Right lobe of liver (tissue), 4 donors: ENCODE data around the gene SDK1.

Experiments
- CTCF ChIP-seq, 4 donors: fragments of 200-600 bp in 3 of 4; fragments of 450-650 bp in 1 of 4; IDR thresholded peaks; one replicate each; pipeline versions ENCODE4 v1.5.1 to v1.8.0; 2016 to 2022; ENCODE audit warnings: antibody characterized with exemption in 4 of 4, mild to moderate bottlenecking in 2 of 4
- POLR2A ChIP-seq: fragments of 450-650 bp; IDR thresholded peaks from one replicate; pipeline ENCODE4 v1.6.1; 2017; ENCODE audit warnings: antibody characterized with exemption, mild to moderate bottlenecking
- donor health status: DM: no; HTN: no; CAD: no.
- donor health status: DM: no; HTN: no; CAD: no.
- donor health status: DM: no; HTN: yes; CAD: no.

DNA sequence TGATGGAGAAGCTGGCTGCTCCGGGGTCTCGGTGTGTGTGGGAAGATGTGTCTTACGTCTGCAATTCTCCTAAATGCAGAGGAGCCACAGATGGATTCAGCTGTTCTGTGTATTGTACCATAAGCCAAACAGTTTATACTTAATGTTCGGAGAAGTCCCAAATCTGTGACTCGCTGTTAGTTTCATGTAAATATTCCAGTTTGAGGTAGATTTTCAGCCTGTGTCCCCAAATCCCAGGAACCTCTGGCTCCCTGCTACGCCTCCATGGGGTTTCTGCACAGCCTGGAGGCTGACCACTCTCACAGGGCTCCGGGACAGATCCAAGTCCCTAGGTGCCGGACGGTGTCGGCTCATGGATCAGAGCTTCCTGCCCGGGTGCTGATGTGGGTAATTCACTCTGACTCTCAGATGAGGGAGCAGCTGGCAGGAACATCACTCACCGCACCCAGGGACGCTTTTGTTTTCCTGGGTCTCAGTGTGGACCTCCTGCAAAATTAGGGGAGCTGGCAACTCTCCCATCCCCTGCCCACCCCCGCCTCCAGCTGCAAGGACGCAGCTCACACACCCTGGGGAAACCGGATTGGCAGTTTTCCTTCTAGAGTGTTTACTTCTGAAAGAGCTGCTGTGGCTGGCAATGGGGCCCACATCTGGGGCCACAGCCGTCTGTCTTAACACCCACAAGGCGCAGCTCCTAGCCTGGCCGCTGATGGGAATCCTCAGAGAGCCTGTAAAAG lies 960.0 kb downstream of the SDK1 start:
- TF ChIP-seq CTCF (IDR thresholded peaks at IDR 0.05) (no peak), POLR2A (no peak)
